NCI-H526 (cell line): Measurements from ENCODE around the gene GALNS.
"Not testable (repeated sequence)": the region's sequence is repeated elsewhere in the genome, so short reads cannot be mapped to it uniquely, and the experiment has no call there.

Experiments used
- DNase-seq, 2 experiments: peaks; one replicate each; lab custom pipeline; 2025; lab: John Stamatoyannopoulos, UW

GALNS gene

GRCh38 chr16:88784074-88784855, 72.5 kb downstream of the GALNS start:
- peak in 1 of 2 experiments; percentile 48 for DNase-seq

GRCh38 chr16:88783391-88784073, 73.2 kb downstream of the GALNS start:
- peak in 1 of 2 experiments; percentile 34 for DNase-seq

- DNase-seq: no peak
Observed at GRCh38 chr16:88782454-88783390, 74.0 kb downstream of the GALNS start.

- DNase-seq: no peak
Observed at GRCh38 chr16:88781140-88782077, 75.3 kb downstream of the GALNS start.

- DNase-seq: no peak
Observed at GRCh38 chr16:88780142-88781062, 76.3 kb downstream of the GALNS start.

- DNase-seq: no peak
Observed at GRCh38 chr16:88779406-88780141, 77.2 kb downstream of the GALNS start.

- no peak for DNase-seq
Observed at GRCh38 chr16:88778541-88779065, 78.1 kb downstream of the GALNS start.

GRCh38 chr16:88778271-88778525, 78.5 kb downstream of the GALNS start:
- no peak for DNase-seq

- DNase-seq: no peak
Observed at GRCh38 chr16:88777471-88778270, 79.1 kb downstream of the GALNS start.

- no peak for DNase-seq
Observed at GRCh38 chr16:88775825-88776224, 80.9 kb downstream of the GALNS start.

- DNase-seq: no peak
Observed at GRCh38 chr16:88774544-88775393, 82.0 kb downstream of the GALNS start.

GRCh38 chr16:88773812-88774291, 82.9 kb downstream of the GALNS start:
- DNase-seq: peak in 1 of 2 experiments; percentile 11

- no peak for DNase-seq
Observed at GRCh38 chr16:88772871-88773811, 83.6 kb downstream of the GALNS start.

- not testable (repeated sequence) for DNase-seq
Observed at GRCh38 chr16:88771781-88772180, 85.0 kb downstream of the GALNS start.

- DNase-seq: no peak
Observed at GRCh38 chr16:88771294-88771772, 85.4 kb downstream of the GALNS start.
